Measurements from ENCODE around the gene ERLIN1. TPM values are rescaled to one million over a fixed set of nuclear protein-coding genes. Genes with fewer than 3 reads are reported as not detected.

Gene ERLIN1
- total RNA-seq, 1 donor from 2014 or later: 36.6 TPM

DNA sequence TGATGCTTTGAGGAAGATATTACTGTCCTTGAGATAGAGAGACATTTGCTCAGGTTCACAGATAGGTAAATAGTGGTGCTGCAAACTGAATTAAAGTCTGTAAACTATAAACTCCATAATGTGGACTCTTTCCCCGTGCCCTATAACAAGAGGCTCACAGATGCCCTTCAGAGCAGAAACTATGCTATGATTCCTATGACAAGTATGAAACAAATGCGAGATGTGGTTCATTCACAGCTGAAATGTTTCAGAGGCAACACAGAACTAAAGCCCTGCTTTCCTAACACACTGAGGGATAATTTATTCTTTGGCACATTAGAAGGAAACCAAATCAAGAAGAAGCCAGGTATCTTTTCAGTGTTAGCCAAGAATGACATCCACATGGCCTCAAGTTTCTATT is 30.2 kb upstream of the ERLIN1 start:
- no peak for DNase-seq (ENCODE audit: low read depth, low spot score)
- no peaks in the 10 kb centered on the region for H3K9me3 Mint-ChIP-seq
- H3K4me3 Mint-ChIP-seq: no peak overlapping the region
- no peaks in the 10 kb centered on the region for H3K27me3 Mint-ChIP-seq (ENCODE audit: low read depth)
- H3K4me1 Mint-ChIP-seq: no peaks in the 10 kb centered on the region
- H3K36me3 Mint-ChIP-seq (ENCODE audit: low read depth): no peaks in the 10 kb centered on the region
- TF ChIP-seq CTCF (conservative IDR thresholded peaks at IDR 0.05): no peak
- no peak overlapping the region for H3K27ac Mint-ChIP-seq (ENCODE audit: unreplicated experiment)

- Mint-ChIP-seq H3K9me3 (no peaks in the 10 kb centered on the region), H3K4me1 (no peaks in the 10 kb centered on the region), H3K27ac (ENCODE audit: unreplicated experiment) (no peak overlapping the region), H3K36me3 (ENCODE audit: low read depth) (peaks cover 2% of the 10 kb centered on the region), H3K27me3 (ENCODE audit: low read depth) (no peaks in the 10 kb centered on the region), H3K4me3 (no peak overlapping the region)
- TF ChIP-seq CTCF (conservative IDR thresholded peaks at IDR 0.05): no peak
- no peak for DNase-seq (ENCODE audit: low read depth, low spot score)
Observed at GRCh38 chr10:100209303-100209702, 23.5 kb upstream of the ERLIN1 start.

DNA sequence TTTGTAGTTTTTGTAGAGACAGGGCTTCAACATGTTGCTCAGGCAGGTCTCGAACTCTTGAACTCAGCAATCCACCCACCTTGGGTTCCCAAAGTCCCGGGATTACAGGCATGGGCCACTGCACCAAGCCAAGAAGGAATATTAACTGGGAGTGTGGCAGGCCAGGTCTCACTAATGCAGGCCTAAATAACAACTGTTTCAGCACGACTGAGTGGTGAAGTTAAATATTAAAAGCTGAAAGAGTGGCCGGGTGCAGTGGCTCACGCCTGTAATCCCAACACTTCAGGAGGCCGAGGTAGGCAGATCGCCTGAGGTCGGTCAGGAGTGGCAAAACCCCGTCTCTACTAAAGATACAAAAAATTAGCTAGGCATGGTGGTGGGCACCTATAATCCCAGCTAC is 22.4 kb upstream of the ERLIN1 start:
- DNase-seq (ENCODE audit: low read depth, low spot score): no peak
- no peak overlapping the region for H3K27ac Mint-ChIP-seq (ENCODE audit: unreplicated experiment)
- H3K4me1 Mint-ChIP-seq: no peaks in the 10 kb centered on the region
- no peak overlapping the region for H3K4me3 Mint-ChIP-seq
- H3K36me3 Mint-ChIP-seq (ENCODE audit: low read depth): peaks cover 4% of the 10 kb centered on the region
- TF ChIP-seq CTCF (conservative IDR thresholded peaks at IDR 0.05): no peak
- no peaks in the 10 kb centered on the region for H3K27me3 Mint-ChIP-seq (ENCODE audit: low read depth)
- no peaks in the 10 kb centered on the region for H3K9me3 Mint-ChIP-seq

- Mint-ChIP-seq H3K27me3 (ENCODE audit: low read depth) (no peaks in the 10 kb centered on the region), H3K9me3 (no peaks in the 10 kb centered on the region), H3K27ac (ENCODE audit: unreplicated experiment) (no peak overlapping the region), H3K36me3 (ENCODE audit: low read depth) (peaks cover 9% of the 10 kb centered on the region), H3K4me1 (no peaks in the 10 kb centered on the region), H3K4me3 (no peak overlapping the region)
- TF ChIP-seq CTCF (conservative IDR thresholded peaks at IDR 0.05): no peak
- no peak for DNase-seq (ENCODE audit: low read depth, low spot score)
Observed at GRCh38 chr10:100204370-100204769, 18.5 kb upstream of the ERLIN1 start.

- Mint-ChIP-seq H3K36me3 (ENCODE audit: low read depth) (peaks cover 13% of the 10 kb centered on the region), H3K9me3 (no peaks in the 10 kb centered on the region), H3K4me3 (no peak overlapping the region), H3K4me1 (no peaks in the 10 kb centered on the region), H3K27ac (ENCODE audit: unreplicated experiment) (no peak overlapping the region), H3K27me3 (ENCODE audit: low read depth) (no peaks in the 10 kb centered on the region)
- DNase-seq (ENCODE audit: low read depth, low spot score): no peak
- TF ChIP-seq CTCF (conservative IDR thresholded peaks at IDR 0.05): no peak
Observed at GRCh38 chr10:100201549-100201948, 15.7 kb upstream of the ERLIN1 start.

DNA sequence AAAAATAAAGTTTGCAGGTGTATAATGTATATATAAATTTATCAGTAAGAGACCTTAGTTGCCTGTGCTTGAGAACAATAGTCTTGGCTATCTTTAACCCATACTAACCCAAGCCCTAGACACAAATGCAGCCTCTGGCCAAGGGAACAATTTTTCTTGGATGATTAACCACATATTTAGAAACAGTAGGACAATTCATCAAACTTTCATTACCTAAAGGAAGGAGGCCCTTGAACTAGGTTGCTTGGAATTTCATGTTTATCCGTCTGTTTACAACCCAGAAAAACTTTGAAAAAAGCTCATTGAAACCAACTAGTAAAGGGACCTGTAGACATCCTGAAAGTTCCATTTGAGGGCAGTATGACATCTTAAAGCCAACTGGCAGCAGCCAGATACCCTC is 8.9 kb upstream of the ERLIN1 start:
- Mint-ChIP-seq H3K4me3 (no peak overlapping the region), H3K27ac (ENCODE audit: unreplicated experiment) (no peak overlapping the region), H3K9me3 (no peaks in the 10 kb centered on the region), H3K36me3 (ENCODE audit: low read depth) (peaks cover 22% of the 10 kb centered on the region), H3K27me3 (ENCODE audit: low read depth) (no peaks in the 10 kb centered on the region), H3K4me1 (no peaks in the 10 kb centered on the region)
- DNase-seq (ENCODE audit: low read depth, low spot score): no peak
- TF ChIP-seq CTCF (conservative IDR thresholded peaks at IDR 0.05): no peak
